Skin epidermis (tissue), 12 donors: ENCODE measurements around the gene CD93.

ENCODE experiments used
- H3K27ac ChIP-seq, 21 experiments: fragments of 200-600 bp; sonication (generic) in 11 of 21; one replicate each; pipeline ENCODE4 v1.5.0; 2020; ENCODE audit warnings: mild to moderate bottlenecking in 3 of 21, inconsistent platforms in 2 of 21, moderate library complexity in 2 of 21
- H3K4me3 ChIP-seq, 7 experiments: fragments of 200-600 bp; sonication (generic) in 2 of 7; one replicate each; pipeline ENCODE4 v1.5.0; 2020; ENCODE audit warnings: inconsistent platforms in 2 of 7, mild to moderate bottlenecking in 2 of 7, moderate library complexity in 1 of 7

Gene CD93

GRCh38 chr20:23069108-23069507, 17.0 kb downstream of the CD93 start:
- Histone ChIP-seq H3K27ac (no peak overlapping the region), H3K4me3 (no peak overlapping the region)

GRCh38 chr20:23068283-23068682, 17.8 kb downstream of the CD93 start:
- Histone ChIP-seq H3K27ac (no peak overlapping the region), H3K4me3 (no peak overlapping the region)

- H3K27ac ChIP-seq: no peak overlapping the region
- no peak overlapping the region for H3K4me3 ChIP-seq
Measured at GRCh38 chr20:23066772-23067171, 19.4 kb downstream of the CD93 start.

- Histone ChIP-seq H3K4me3 (no peak overlapping the region), H3K27ac (no peak overlapping the region)
Measured at GRCh38 chr20:23065266-23066201, 20.6 kb downstream of the CD93 start.

GRCh38 chr20:23063581-23063980, 22.5 kb downstream of the CD93 start:
- Histone ChIP-seq H3K27ac (no peak overlapping the region), H3K4me3 (no peak overlapping the region)

GRCh38 chr20:23063168-23063567, 23.0 kb downstream of the CD93 start:
- H3K4me3 ChIP-seq: no peak overlapping the region
- H3K27ac ChIP-seq: peak overlapping the region in 1 of 21 experiments; percentile 76

- Histone ChIP-seq H3K4me3 (no peak overlapping the region), H3K27ac (peak overlapping the region in 5 of 21 experiments; percentile 10 to 76 (median 64))
Measured at GRCh38 chr20:23062632-23063031, 23.5 kb downstream of the CD93 start.

- H3K27ac ChIP-seq: peak overlapping the region in 18 of 21 experiments; percentile 16 to 76 (median 50)
- no peak overlapping the region for H3K4me3 ChIP-seq
Measured at GRCh38 chr20:23061734-23062561, 24.2 kb downstream of the CD93 start.

GRCh38 chr20:23061262-23061661, 24.9 kb downstream of the CD93 start:
- Histone ChIP-seq H3K27ac (peak overlapping the region in 19 of 21 experiments; percentile 10 to 76 (median 47)), H3K4me3 (no peak overlapping the region)

GRCh38 chr20:23060629-23061028, 25.5 kb downstream of the CD93 start:
- no peak overlapping the region for H3K4me3 ChIP-seq
- peak overlapping the region in 7 of 21 experiments; percentile 16 to 76 (median 59) for H3K27ac ChIP-seq

GRCh38 chr20:23059846-23060245, 26.3 kb downstream of the CD93 start:
- Histone ChIP-seq H3K27ac (no peak overlapping the region), H3K4me3 (no peak overlapping the region)

GRCh38 chr20:23059001-23059400, 27.1 kb downstream of the CD93 start:
- Histone ChIP-seq H3K4me3 (no peak overlapping the region), H3K27ac (no peak overlapping the region)

- Histone ChIP-seq H3K27ac (no peak overlapping the region), H3K4me3 (no peak overlapping the region)
Measured at GRCh38 chr20:23058240-23058639, 27.9 kb downstream of the CD93 start.

GRCh38 chr20:23052904-23053303, 33.2 kb downstream of the CD93 start:
- no peak overlapping the region for H3K4me3 ChIP-seq
- H3K27ac ChIP-seq: no peak overlapping the region

GRCh38 chr20:23050847-23051627, 35.1 kb downstream of the CD93 start:
- Histone ChIP-seq H3K27ac (peak overlapping the region; percentile 45 to 95 (median 89)), H3K4me3 (peak overlapping the region; percentile 44 to 73 (median 53))

GRCh38 chr20:23050076-23050838, 35.9 kb downstream of the CD93 start:
- Histone ChIP-seq H3K27ac (peak overlapping the region; percentile 35 to 95 (median 89)), H3K4me3 (peak overlapping the region; percentile 44 to 73 (median 53))

GRCh38 chr20:23049201-23050075, 36.7 kb downstream of the CD93 start, which contains the start of gene THBD:
Gene THBD, minus strand, starts transcription at chr20:23049672. Its CDS starts 168 bp downstream, at chr20:23049504.
- H3K27ac ChIP-seq: peak within 1 kb of the TSS; percentile 71 to 95 (median 89)
- H3K4me3 ChIP-seq: peak within 1 kb of the TSS; percentile 44 to 73 (median 53)
